ENCODE data around the gene GFY.
A peak's percentile ranks its signal among the peaks of the same experiment; 100 is the strongest.

The GFY gene
- total RNA-seq: 0 reads per million in 3 donors

DNA sequence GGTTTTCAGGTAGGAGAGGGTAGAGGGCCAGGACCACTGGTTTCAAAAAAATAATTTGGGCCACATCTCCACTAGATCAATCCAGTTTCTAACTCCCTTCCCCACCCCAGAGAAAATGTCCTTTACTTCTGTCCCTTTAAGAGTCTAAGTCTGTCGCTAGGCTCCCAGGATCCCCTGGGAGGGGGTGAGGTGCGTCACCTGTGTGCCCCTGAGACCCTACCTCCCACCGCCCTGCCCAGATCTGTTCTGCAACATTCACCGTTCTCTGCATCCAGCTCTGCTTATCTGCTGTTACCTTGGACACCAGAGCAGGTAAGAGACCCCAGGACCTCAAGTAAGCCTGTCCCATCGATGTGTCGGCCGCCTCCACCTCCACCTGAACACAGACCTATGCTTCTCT lies at the start of gene GFY:
TSS of gene GFY (plus strand) at position 211 of the 400 bp plus-strand sequence. CDS start 1,043 bp downstream, outside the sequence.
- peaks cover 62% of the 10 kb centered on the region for H3K27me3 ChIP-seq (replicated peaks; ENCODE audit: control insufficient read depth, insufficient read depth, low read length, poor library complexity, severe bottlenecking)

DNA sequence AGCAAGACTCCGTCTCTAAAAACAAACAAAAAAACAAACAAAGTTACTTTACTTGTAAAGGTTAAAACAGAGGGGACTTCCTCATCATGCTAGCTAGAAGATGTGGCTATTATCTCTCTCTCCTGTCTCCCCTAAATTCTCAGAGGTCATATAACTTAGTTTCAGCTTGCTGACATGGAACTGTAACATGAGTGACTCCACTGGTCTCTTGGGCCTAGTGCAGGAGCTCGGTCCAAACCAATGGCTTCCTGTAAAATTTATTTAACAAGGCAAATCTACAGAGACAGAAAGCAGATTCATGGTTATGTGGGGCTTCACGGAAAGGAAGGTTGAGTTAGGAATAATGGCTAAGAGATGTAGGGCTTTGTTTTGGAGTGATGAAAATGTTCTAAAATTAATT lies 46.7 kb upstream of the GFY start:
- H3K4me3 ChIP-seq (ENCODE audit: insufficient read depth, low read depth, low read length, poor library complexity, severe bottlenecking): no peak overlapping the region
- no peak for DNase-seq
- no peaks in the 10 kb centered on the region for H3K9me3 ChIP-seq (ENCODE audit: control insufficient read depth, low read length)
- no peak overlapping the region for H3K27ac ChIP-seq (ENCODE audit: insufficient read depth, low read length, poor library complexity, severe bottlenecking)
- no peaks in the 10 kb centered on the region for H3K4me1 ChIP-seq (ENCODE audit: control insufficient read depth, insufficient read depth, low read length, poor library complexity, severe bottlenecking)
- no peaks in the 10 kb centered on the region for H3K27me3 ChIP-seq (replicated peaks; ENCODE audit: control insufficient read depth, insufficient read depth, low read length, poor library complexity, severe bottlenecking)
- H3K36me3 ChIP-seq (ENCODE audit: control insufficient read depth, insufficient read depth, low read length): no peaks in the 10 kb centered on the region

More for the DNA sequence above, at the start of gene GFY:
- DNase-seq: no peak
- Histone ChIP-seq H3K27ac (ENCODE audit: insufficient read depth, low read length, poor library complexity, severe bottlenecking) (no peak within 1 kb of the TSS), H3K4me1 (ENCODE audit: control insufficient read depth, insufficient read depth, low read length, poor library complexity, severe bottlenecking) (peaks cover 55% of the 10 kb centered on the region), H3K9me3 (ENCODE audit: control insufficient read depth, low read length) (no peaks in the 10 kb centered on the region), H3K36me3 (ENCODE audit: control insufficient read depth, insufficient read depth, low read length) (no peaks in the 10 kb centered on the region), H3K4me3 (ENCODE audit: insufficient read depth, low read depth, low read length, poor library complexity, severe bottlenecking) (no peak within 1 kb of the TSS)

- DNase-seq: no peak
- no peaks in the 10 kb centered on the region for H3K4me1 ChIP-seq (ENCODE audit: control insufficient read depth, insufficient read depth, low read length, poor library complexity, severe bottlenecking)
- no peak overlapping the region for H3K27ac ChIP-seq (ENCODE audit: insufficient read depth, low read length, poor library complexity, severe bottlenecking)
- no peaks in the 10 kb centered on the region for H3K27me3 ChIP-seq (replicated peaks; ENCODE audit: control insufficient read depth, insufficient read depth, low read length, poor library complexity, severe bottlenecking)
- H3K36me3 ChIP-seq (ENCODE audit: control insufficient read depth, insufficient read depth, low read length): no peaks in the 10 kb centered on the region
- no peaks in the 10 kb centered on the region for H3K9me3 ChIP-seq (ENCODE audit: control insufficient read depth, low read length)
- H3K4me3 ChIP-seq (ENCODE audit: insufficient read depth, low read depth, low read length, poor library complexity, severe bottlenecking): no peak overlapping the region
These were observed 44.8 kb upstream of the GFY start for GRCh38 chr19:49380391-49380790.

- H3K4me1 ChIP-seq (ENCODE audit: control insufficient read depth, insufficient read depth, low read length, poor library complexity, severe bottlenecking): no peaks in the 10 kb centered on the region
- DNase-seq: no peak
These were observed 42.5 kb upstream of the GFY start for GRCh38 chr19:49382639-49383038.

DNA sequence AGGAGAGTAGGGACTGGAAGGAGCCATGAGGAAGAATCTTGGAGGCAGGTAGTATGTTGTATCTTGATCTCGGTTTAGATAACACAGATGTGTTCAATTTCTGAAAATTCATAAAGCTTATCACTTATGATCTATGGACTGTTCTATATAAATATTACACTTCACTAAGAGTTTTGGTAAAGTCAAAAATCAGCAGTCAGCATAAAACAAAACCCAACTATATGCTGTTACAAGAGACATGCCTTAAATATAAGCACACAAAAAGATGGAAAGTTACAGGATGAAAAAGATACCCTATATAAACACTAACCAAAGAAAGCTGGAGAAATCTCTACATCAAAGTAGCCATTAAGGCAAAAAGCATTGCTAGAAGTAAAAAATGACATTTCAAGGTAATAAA lies 41.6 kb upstream of the GFY start:
- no peaks in the 10 kb centered on the region for H3K36me3 ChIP-seq (ENCODE audit: control insufficient read depth, insufficient read depth, low read length)
- H3K9me3 ChIP-seq (ENCODE audit: control insufficient read depth, low read length): no peaks in the 10 kb centered on the region
- no peak for DNase-seq
- no peaks in the 10 kb centered on the region for H3K27me3 ChIP-seq (replicated peaks; ENCODE audit: control insufficient read depth, insufficient read depth, low read length, poor library complexity, severe bottlenecking)
- H3K27ac ChIP-seq (ENCODE audit: insufficient read depth, low read length, poor library complexity, severe bottlenecking): no peak overlapping the region
- no peaks in the 10 kb centered on the region for H3K4me1 ChIP-seq (ENCODE audit: control insufficient read depth, insufficient read depth, low read length, poor library complexity, severe bottlenecking)
- no peak overlapping the region for H3K4me3 ChIP-seq (ENCODE audit: insufficient read depth, low read depth, low read length, poor library complexity, severe bottlenecking)

More at GRCh38 chr19:49382639-49383038, 42.5 kb upstream of the GFY start:
- H3K36me3 ChIP-seq (ENCODE audit: control insufficient read depth, insufficient read depth, low read length): no peaks in the 10 kb centered on the region
- H3K27ac ChIP-seq (ENCODE audit: insufficient read depth, low read length, poor library complexity, severe bottlenecking): no peak overlapping the region
- H3K27me3 ChIP-seq (replicated peaks; ENCODE audit: control insufficient read depth, insufficient read depth, low read length, poor library complexity, severe bottlenecking): no peaks in the 10 kb centered on the region
- no peak overlapping the region for H3K4me3 ChIP-seq (ENCODE audit: insufficient read depth, low read depth, low read length, poor library complexity, severe bottlenecking)
- H3K9me3 ChIP-seq (ENCODE audit: control insufficient read depth, low read length): no peaks in the 10 kb centered on the region

- no peak within 1 kb of the TSS for H3K4me3 ChIP-seq (ENCODE audit: insufficient read depth, low read depth, low read length, poor library complexity, severe bottlenecking)
- DNase-seq: peak; percentile 61 to 85 (median 82)
- H3K9me3 ChIP-seq (ENCODE audit: control insufficient read depth, low read length): no peaks in the 10 kb centered on the region
- H3K27me3 ChIP-seq (replicated peaks; ENCODE audit: control insufficient read depth, insufficient read depth, low read length, poor library complexity, severe bottlenecking): no peaks in the 10 kb centered on the region
- H3K4me1 ChIP-seq (ENCODE audit: control insufficient read depth, insufficient read depth, low read length, poor library complexity, severe bottlenecking): peaks cover 7% of the 10 kb centered on the region
- H3K36me3 ChIP-seq (ENCODE audit: control insufficient read depth, insufficient read depth, low read length): no peaks in the 10 kb centered on the region
- no peak within 1 kb of the TSS for H3K27ac ChIP-seq (ENCODE audit: insufficient read depth, low read length, poor library complexity, severe bottlenecking)
These were observed 37.2 kb upstream of the GFY start, which contains the start of gene KASH5 for GRCh38 chr19:49387936-49388372. KASH5 (plus strand) TSS chr19:49388249; CDS start chr19:49390884, 2,635 bp downstream.

GRCh38 chr19:49389406-49389805 lies 35.8 kb upstream of the GFY start:
- Histone ChIP-seq H3K9me3 (ENCODE audit: control insufficient read depth, low read length) (no peaks in the 10 kb centered on the region), H3K27me3 (replicated peaks; ENCODE audit: control insufficient read depth, insufficient read depth, low read length, poor library complexity, severe bottlenecking) (no peaks in the 10 kb centered on the region), H3K4me3 (ENCODE audit: insufficient read depth, low read depth, low read length, poor library complexity, severe bottlenecking) (no peak overlapping the region), H3K27ac (ENCODE audit: insufficient read depth, low read length, poor library complexity, severe bottlenecking) (no peak overlapping the region), H3K36me3 (ENCODE audit: control insufficient read depth, insufficient read depth, low read length) (no peaks in the 10 kb centered on the region), H3K4me1 (ENCODE audit: control insufficient read depth, insufficient read depth, low read length, poor library complexity, severe bottlenecking) (peaks cover 7% of the 10 kb centered on the region)
- DNase-seq: no peak

DNA sequence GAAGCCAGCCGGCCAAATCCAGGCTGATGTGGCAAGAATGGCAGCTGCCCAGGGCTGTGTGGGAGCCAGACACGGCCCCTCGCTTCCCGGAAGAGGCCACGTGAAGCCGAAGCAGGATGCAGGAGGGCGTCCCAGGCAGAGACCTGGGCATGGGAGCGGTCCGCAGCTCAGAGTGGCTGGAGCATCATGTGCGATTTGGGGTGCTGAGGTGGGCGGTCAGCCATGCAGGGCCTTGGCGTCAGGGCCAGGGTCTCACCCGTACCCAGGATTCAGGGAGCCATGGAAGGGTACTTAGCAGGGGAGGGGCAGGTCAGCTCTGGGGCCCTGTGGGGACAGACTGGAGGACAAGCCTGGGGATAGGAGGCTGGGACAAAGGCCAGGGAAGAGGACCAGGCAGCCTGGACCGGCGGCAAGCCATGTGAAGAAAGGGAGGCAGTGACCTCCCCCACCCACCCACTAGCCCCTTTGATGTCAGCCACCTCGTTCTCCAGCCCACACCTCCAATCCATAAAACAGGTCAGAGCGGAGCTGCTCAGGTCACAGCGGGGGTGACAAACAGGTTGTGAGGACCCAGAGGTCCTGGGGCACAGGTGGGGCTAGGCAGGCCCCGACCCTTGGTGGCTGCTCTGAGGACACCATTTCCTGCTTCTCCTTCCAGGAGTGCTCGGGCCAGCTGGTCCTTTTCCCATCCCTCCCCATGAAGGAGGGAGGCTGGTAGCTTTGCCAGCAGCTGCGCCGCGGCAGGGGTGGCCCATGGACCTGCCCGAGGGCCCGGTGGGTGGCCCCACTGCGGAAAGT lies 34.9 kb upstream of the GFY start:
- Histone ChIP-seq H3K4me3 (ENCODE audit: insufficient read depth, low read depth, low read length, poor library complexity, severe bottlenecking) (no peak overlapping the region), H3K27me3 (replicated peaks; ENCODE audit: control insufficient read depth, insufficient read depth, low read length, poor library complexity, severe bottlenecking) (no peaks in the 10 kb centered on the region), H3K36me3 (ENCODE audit: control insufficient read depth, insufficient read depth, low read length) (no peaks in the 10 kb centered on the region), H3K27ac (ENCODE audit: insufficient read depth, low read length, poor library complexity, severe bottlenecking) (no peak overlapping the region), H3K9me3 (ENCODE audit: control insufficient read depth, low read length) (no peaks in the 10 kb centered on the region), H3K4me1 (ENCODE audit: control insufficient read depth, insufficient read depth, low read length, poor library complexity, severe bottlenecking) (peaks cover 7% of the 10 kb centered on the region)
- no peak for DNase-seq

GRCh38 chr19:49390929-49391359 lies 34.2 kb upstream of the GFY start:
- Histone ChIP-seq H3K27me3 (replicated peaks; ENCODE audit: control insufficient read depth, insufficient read depth, low read length, poor library complexity, severe bottlenecking) (no peaks in the 10 kb centered on the region), H3K9me3 (ENCODE audit: control insufficient read depth, low read length) (no peaks in the 10 kb centered on the region), H3K4me1 (ENCODE audit: control insufficient read depth, insufficient read depth, low read length, poor library complexity, severe bottlenecking) (peaks cover 7% of the 10 kb centered on the region), H3K36me3 (ENCODE audit: control insufficient read depth, insufficient read depth, low read length) (no peaks in the 10 kb centered on the region), H3K27ac (ENCODE audit: insufficient read depth, low read length, poor library complexity, severe bottlenecking) (no peak overlapping the region), H3K4me3 (ENCODE audit: insufficient read depth, low read depth, low read length, poor library complexity, severe bottlenecking) (no peak overlapping the region)
- no peak for DNase-seq

DNA sequence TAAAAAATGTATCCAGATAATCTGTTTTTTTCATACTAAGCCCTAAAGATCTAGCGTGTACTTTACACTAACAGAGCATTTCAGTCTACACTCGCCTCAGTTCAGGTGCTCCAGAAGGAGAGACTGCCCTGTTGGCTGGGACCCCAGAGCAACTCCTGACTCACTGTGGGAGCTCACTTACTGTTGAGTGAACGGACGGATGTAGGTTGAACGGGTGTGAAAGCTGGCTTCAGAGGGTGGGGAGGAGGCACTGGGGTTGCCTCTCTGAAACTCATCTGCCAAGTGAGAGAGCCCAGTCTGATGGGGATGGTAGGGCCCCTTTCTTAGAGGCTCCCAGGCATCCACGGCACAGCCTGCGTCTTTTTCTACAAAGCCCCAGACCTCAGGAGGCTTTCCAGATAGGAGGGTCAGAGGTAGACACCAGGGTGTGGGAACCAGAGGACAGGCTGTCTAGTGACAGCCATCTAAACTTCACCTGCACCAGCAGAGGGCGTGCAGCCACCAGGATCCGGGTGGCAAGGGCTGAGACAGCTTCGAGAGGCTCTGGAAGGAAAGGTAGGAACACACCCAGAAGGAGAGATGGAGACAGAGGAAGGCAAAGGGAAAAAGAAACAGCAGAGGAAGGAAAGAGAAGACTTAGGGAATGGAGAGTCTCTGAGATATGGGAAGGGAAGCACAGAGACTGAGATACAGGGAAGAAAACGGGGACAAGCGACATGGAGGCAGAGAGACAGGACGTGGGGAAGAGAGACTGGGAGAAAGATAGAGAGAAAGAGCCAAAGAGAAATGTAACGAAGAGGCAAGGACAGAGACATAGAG lies 33.4 kb upstream of the GFY start:
- H3K27me3 ChIP-seq (replicated peaks; ENCODE audit: control insufficient read depth, insufficient read depth, low read length, poor library complexity, severe bottlenecking): no peaks in the 10 kb centered on the region
- H3K9me3 ChIP-seq (ENCODE audit: control insufficient read depth, low read length): no peaks in the 10 kb centered on the region
- no peaks in the 10 kb centered on the region for H3K36me3 ChIP-seq (ENCODE audit: control insufficient read depth, insufficient read depth, low read length)
- no peak overlapping the region for H3K4me3 ChIP-seq (ENCODE audit: insufficient read depth, low read depth, low read length, poor library complexity, severe bottlenecking)
- peaks cover 7% of the 10 kb centered on the region for H3K4me1 ChIP-seq (ENCODE audit: control insufficient read depth, insufficient read depth, low read length, poor library complexity, severe bottlenecking)
- peak; percentile 62 to 68 (median 63) for DNase-seq
- no peak overlapping the region for H3K27ac ChIP-seq (ENCODE audit: insufficient read depth, low read length, poor library complexity, severe bottlenecking)
